Stimulated activated CD8-positive, alpha-beta memory T cell treated with anti-CD3 and anti-CD28 coated beads, Interleukin-4, amount 100 ng/mL, for 1 hour (primary cell): ENCODE results near the gene MYL11.

Source experiments
- DNase-seq, 2 donors: peaks; one replicate each; pipeline ENCODE4 v3.0.0-alpha.2; 2020; ENCODE audit warnings: low read depth in 2 of 2, low spot score in 1 of 2

MYL11 gene

GRCh38 chr16:30354423-30355143, 20.0 kb upstream of the MYL11 start:
- no peak for DNase-seq

DNA sequence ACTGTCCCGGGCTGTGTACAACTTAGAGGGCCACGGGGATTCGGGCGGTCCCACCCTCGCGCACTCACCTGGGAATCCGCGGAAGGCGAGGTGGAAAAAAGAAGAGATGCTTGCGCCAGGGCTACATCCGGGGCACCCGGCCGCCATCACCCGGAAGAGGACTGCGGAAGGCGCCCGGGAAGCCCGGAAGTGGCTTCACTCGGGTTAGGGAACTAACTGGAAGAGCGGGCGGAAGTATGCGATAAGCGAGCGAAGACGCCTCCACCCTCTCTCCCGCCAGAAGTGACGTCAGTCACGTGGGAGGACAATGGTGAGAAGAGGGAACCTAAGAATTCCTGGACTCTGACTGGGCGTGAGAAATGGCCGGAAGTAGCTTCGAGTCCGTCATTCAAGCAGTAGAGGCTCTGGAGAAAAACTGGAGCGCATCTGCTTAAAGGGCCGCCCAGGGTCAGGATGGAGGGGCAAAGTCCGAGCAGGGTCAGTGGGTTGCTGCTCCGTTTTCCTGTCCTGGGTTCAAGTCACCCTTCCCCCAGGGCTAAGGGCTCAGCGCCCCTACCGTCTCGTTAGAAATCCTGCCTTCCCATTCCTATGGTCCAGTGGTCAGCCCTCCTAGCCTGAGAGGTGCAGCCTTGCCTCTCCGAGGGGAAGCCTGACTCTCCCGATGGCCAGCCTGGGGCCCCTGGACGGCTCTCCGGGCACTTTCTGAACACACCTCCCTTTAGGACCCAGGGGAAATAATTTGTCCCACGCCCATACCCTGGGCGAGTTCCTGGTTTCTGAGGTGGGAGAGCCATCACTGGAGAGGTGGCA, 19.3 kb upstream of the MYL11 start, which contains the start of gene CD2BP2:
TSS of gene CD2BP2 (minus strand) at position 165 of the 810 bp plus-strand sequence. CDS start 627 bp downstream, outside the sequence.
- peak; percentile 56 to 77 for DNase-seq

DNA sequence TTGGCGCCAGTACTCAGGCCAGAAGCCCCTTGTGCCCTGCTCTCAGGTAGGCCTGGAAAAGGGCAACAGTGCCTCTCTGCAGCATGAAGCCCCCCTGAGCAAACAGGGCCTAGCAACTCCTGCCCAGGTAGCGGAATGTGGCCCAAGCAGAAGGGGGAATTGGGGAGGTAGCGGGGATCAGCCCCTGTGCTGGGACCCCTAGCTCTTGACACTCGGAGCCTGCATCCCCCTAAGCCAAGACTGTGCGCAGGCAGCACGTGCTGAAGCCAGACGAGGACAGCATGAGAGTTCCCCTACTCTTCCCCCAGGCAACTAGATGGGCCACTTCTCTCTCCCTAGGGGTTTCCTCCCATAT, 18.7 kb upstream of the MYL11 start:
- no peak for DNase-seq

- DNase-seq = no peak
These were observed 18.1 kb upstream of the MYL11 start for GRCh38 chr16:30356401-30357084.

- DNase-seq = no peak
These were observed 17.4 kb upstream of the MYL11 start for GRCh38 chr16:30357085-30357714.

DNA sequence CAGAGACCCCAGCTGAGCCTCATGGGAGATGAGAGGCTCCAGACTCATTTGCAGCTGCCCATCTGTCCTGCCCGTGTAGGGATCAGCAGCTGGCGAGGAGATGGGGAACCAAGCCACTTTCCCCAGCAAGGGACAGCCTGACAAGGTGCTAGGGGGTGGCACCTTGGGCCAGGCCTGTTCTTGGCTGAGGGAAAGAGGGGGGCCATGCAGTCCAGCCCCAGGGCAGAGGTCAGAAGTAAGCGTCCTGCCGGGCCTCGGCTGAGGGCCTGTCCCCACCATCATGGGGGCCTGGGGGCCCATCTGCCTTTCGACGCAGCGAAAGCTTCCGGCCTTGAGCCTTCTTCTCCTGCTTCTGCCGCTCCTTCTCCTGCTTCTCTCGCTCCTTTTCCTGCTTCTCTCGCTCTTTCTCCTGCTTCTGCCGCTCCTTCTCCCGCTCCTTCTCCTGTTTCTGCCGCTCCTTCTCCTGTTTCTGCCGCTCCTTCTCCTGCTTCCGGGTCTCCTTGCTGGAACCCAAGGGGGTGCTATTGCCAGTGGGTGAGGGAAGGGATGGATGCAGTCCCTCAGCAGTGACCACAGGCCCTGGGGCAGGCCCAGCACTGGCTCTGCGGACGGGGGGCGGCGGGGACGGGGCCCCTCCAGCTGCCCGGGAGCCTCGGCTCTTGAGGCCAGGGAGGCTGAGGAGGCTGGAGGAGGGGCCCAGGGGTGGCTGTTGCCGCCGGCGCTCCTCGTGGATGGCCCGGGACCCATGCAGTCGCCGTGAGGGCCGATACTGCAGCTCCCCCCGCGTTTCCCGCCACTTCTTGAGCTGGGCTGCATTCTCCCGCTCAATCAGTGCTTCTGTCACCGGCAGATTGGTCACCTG, 16.7 kb upstream of the MYL11 start:
- DNase-seq = no peak

- DNase-seq = no peak
These were observed 16.0 kb upstream of the MYL11 start for GRCh38 chr16:30358577-30358936.

GRCh38 chr16:30358990-30359870, 15.4 kb upstream of the MYL11 start:
- DNase-seq = no peak

GRCh38 chr16:30359871-30360170, 14.8 kb upstream of the MYL11 start:
- no peak for DNase-seq

DNA sequence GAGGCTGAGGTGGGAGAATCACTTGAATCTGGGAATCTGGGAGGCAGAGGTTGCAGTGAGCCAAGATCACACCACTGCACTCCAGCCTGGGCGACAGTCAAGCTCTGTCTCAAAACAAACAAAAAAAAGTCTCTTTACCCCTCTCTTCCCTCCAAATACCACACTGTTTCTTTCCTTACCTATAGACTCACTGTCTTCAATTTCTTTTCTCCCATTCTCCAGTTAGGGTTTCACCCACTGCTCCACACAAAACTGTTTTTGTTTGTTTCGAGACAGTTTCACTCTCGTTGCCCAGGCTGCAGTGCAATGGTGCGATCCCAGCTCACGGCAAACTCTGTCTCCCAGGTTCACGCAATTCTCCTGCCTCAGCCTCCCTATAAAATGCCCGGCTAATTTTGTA, 13.4 kb upstream of the MYL11 start:
- no peak for DNase-seq

GRCh38 chr16:30365200-30365599, 9.4 kb upstream of the MYL11 start:
- DNase-seq = no peak

DNA sequence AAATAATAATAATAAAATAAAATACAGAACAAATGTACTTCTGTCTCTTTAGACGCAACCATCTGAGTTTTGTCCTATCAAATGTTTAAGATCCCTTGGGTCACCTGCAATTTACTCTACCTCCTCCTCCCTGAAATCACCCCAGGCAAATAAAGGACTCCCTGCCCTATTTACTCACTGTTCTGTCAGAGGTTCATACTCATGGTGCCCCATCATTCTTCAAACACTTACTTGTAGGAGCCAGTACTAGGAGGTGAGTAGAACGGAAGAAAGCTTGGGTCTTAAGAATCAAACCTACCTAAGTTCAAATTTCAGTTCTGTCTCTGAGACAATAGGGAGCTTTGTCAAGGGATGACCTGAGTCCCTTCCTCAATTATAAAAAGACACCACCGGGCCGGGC, 8.1 kb upstream of the MYL11 start:
- DNase-seq = no peak

DNA sequence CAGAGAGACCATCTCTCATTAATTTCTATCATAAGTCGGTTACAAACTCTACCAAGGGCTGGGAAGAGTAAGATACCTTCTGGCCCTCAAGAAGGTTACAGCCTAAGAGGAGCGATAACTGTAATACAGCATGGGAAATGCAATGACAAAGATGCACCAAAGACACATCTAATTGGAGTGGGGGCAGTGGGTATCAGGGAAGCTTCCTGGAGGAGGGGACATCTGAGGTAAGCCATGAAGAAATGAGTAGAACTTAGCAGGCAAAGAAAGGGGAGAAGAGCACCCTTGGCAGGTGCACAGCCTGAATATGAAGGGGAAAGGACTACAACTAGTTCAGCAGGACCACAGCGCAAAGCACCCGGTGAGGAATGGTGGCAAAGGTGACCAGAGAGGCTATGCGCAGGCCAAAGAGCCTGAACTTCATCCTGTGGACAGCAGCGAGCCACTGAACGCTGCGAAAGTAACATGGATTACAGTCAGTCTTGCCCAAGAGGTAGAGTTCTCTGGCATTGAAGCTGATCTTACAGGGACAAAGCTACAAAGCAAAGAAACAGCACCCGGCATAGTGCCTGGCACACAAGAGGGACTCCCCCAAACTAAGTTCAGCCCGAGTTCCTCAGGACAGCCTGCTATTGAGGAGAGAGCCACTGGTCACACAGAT, 7.1 kb upstream of the MYL11 start:
- no peak for DNase-seq

- DNase-seq = no peak
These were observed 6.3 kb upstream of the MYL11 start for GRCh38 chr16:30368122-30368791.

DNA sequence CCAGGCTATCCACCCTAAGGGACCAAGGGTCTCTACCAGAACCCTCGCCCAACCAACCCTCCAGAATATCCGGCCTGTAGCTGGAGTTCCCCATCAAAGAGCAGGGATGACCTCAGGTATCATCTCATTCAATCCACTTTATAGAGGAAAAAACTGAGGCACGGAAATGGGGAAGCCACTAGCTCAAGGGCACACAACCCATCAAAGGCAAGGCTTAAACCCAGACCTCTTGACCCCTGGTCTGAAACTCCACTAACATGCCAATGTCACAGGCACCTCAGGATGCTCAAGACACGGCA, 5.9 kb upstream of the MYL11 start:
- no peak for DNase-seq

DNA sequence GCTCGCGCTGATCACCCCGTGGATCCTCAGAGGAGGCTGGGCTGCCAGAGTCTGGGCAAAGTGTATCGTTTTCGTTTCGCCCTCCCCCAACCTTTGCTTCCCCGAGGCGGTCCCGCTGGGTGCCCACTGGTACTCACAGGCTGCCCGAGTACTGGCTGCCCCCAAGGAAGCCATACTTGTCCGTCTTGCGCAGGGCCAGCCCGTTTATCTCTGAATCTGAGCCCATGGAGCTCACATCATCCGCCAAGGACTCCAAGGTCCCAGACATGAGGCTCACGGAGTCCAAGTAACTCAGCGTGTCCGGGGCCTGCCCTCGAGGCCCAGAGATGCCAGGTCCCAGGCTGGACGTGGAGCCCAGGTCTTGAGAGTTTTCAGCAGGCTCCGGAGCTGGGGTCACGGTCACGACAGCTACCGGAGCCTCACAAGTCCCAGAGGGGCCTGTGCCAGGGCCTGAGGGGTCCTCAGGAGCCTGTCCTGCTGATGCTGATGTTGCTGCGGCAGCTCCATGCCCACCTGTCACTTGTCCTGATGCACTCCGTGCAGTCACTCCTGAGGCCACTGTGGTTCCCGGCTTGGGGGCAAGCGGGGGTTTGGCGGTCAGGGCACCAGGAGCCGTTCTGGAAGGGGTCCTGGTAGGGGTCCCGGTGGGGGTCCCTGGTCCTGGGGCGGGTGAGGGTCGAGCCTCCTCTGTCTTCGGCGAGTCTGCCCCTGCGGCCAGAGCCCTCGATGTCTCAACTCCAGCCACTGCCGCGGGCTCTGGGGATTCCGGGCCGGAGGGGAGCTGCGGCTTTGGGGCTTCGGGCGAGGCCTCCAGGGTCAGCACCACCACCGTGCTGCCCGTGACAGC, 5.3 kb upstream of the MYL11 start:
- DNase-seq = no peak

- no peak for DNase-seq
These were observed 4.6 kb upstream of the MYL11 start for GRCh38 chr16:30369938-30370455.
